ENCODE data around the gene RHBDL1.

Gene RHBDL1

DNA sequence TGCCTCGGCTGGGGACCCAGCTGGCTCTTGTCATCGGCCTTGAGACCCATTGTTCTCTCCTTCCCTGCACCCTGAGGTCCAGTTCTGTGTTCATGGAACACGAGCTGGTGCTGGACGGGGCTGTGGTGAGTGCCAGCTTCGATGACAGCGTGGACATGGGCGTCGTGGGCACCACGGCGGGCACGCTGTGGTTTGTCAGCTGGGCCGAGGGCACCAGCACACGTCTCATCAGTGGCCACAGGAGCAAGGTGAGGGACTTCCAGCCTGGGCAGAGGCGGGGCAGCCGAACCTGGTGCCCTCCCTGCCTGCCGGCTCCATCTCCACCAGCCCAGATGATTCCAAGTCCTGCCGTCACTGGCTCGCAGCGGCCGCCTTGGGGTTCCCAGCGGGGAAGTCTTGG lies 12.9 kb upstream of the RHBDL1 start:
- TF ChIP-seq, protein P1, sequence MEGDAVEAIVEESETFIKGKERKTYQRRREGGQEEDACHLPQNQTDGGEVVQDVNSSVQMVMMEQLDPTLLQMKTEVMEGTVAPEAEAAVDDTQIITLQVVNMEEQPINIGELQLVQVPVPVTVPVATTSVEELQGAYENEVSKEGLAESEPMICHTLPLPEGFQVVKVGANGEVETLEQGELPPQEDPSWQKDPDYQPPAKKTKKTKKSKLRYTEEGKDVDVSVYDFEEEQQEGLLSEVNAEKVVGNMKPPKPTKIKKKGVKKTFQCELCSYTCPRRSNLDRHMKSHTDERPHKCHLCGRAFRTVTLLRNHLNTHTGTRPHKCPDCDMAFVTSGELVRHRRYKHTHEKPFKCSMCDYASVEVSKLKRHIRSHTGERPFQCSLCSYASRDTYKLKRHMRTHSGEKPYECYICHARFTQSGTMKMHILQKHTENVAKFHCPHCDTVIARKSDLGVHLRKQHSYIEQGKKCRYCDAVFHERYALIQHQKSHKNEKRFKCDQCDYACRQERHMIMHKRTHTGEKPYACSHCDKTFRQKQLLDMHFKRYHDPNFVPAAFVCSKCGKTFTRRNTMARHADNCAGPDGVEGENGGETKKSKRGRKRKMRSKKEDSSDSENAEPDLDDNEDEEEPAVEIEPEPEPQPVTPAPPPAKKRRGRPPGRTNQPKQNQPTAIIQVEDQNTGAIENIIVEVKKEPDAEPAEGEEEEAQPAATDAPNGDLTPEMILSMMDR (IDR thresholded peaks at IDR 0.05; ENCODE audit: low read depth, low read length), result no peak
- no peak overlapping the region for H3K4me3 ChIP-seq (replicated peaks in 1 of 2; ENCODE audit: low read depth in 2 of 2, low read length in 2 of 2)
- no peak for DNase-seq (ENCODE audit: low read depth in 2 of 2)

DNA sequence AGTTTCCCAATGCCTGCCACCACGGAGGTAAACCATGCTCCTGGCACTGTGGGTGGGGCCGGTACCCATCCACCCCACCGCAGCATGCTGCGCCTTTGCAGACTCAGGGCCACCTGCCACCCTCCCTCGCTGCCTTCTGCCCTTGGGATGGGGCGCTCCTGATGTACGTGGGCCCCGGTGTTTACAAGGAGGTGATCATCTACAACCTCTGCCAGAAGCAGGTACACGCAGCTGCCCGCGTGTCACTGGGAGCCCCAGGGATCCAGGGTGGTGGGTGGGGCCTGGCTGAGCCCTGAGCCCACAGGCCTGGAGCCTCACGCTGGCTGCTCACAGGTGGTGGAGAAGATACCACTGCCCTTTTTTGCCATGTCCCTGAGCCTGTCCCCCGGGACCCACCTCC lies 8.9 kb upstream of the RHBDL1 start:
- no peak for DNase-seq (ENCODE audit: low read depth in 2 of 2)
- TF ChIP-seq, protein P1 (IDR thresholded peaks at IDR 0.05; ENCODE audit: low read depth, low read length), result no peak
- no peak overlapping the region for H3K4me3 ChIP-seq (replicated peaks in 1 of 2; ENCODE audit: low read depth in 2 of 2, low read length in 2 of 2)

DNA sequence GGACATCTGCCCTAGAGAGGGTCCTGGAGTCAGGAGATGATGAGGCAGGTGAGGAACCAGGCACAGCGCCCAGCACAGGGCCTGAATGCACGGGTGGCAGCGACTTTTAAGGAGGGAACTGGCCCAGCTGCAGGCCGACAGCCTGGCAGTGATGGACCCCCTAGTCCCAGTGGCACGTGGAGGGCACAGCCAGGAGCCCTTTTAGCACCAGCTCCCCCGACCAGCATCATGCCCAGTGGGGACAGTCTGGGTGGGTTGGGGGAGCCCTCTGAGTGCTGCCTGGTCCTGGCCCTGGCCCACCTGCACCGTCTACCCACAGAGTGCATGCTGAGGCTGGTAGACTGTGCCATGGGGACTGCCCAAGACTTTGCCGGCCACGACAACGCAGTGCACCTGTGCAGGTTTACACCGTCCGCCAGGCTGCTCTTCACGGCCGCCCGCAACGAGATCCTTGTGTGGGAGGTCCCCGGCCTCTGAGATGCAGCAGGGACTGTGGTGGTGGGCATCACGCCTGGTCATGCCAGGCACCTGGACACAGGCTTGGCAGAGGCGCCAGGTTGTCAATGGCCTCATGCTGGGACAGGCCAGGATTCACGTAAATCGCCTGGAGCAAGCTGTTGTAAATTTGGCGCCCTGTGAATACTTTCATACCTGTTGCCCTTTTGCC lies 8.2 kb upstream of the RHBDL1 start:
- TF ChIP-seq, protein P1 (IDR thresholded peaks at IDR 0.05; ENCODE audit: low read depth, low read length), result no peak
- no peak for DNase-seq (ENCODE audit: low read depth in 2 of 2)
- H3K4me3 ChIP-seq (replicated peaks in 1 of 2; ENCODE audit: low read depth in 2 of 2, low read length in 2 of 2), result no peak overlapping the region

DNA sequence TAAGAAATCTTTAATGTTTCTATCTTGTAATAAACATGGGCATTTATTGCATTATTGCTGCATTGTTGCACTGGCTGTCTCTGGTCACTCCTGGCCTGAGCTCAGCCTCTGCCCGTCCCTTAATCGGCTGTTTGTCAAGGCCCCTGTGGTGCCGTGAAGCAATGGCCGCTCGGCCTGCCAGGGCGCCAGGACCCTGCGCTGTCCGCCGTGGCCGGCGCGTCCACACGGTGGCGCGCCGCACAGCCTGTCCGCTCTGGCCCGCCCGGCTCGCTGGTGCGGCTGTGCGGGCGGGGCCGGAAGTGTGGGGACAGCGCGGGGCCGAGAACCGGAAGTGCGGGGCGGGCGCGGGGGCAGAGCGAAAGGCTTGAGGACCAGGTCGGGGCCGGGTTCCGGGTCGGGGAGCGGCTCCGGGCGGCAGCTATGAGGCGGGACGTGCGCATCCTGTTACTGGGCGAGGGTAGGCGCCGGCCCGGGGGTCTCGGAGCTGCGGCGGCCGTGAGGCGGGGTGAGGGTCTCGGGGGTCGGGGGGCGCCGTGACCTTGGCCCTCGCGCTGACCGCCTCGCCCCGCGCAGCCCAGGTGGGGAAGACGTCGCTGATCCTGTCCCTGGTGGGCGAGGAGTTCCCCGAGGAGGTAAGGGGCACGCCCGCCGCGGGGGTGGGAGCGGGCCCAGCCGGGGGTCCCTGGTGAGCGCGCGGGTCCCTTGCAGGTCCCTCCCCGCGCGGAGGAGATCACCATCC lies 7.5 kb upstream of the RHBDL1 start, which contains the start of gene RHOT2:
Gene RHOT2, plus strand, starts transcription at position 353 of the 739 bp plus-strand sequence. Its CDS starts 68 bp downstream, at position 421.
- H3K4me3 ChIP-seq (replicated peaks in 1 of 2; ENCODE audit: low read depth in 2 of 2, low read length in 2 of 2), result peak within 1 kb of the TSS; percentile 78 to 93
- TF ChIP-seq, protein P1 (IDR thresholded peaks at IDR 0.05; ENCODE audit: low read depth, low read length), result peak; percentile 40
- peak; percentile 90 to 94 for DNase-seq (ENCODE audit: low read depth in 2 of 2)

DNA sequence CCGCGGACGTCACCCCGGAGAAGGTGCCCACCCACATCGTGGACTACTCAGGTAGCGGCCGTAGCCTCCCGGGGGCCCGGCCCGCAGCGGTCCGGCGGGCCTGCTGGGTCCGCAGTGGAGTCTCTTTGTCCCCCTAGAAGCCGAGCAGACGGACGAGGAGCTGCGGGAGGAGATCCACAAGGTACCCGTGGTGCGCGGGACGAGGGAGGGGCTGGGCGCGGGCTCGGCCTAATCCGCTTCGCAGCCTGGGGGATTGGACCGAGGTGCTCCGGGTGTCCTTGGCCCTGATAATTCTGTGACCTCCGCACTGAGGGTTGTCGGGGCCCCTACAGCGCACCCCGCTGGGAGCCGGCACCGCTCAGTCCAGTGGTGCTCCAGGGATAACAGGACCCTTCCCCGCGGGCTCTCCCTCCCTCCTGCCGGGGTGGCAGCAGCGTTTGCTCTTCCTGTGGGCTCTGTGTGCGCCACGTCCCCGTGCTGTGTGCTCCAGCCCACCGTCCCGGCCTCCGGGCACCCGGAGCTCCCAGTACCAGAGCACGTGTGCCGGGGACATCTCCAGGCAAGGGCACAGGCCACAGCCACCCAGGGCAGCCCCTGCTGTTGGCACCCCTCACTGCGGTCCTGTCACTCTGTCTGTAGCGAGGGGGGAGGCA lies 6.8 kb upstream of the RHBDL1 start:
- peak overlapping the region; percentile 78 to 93 for H3K4me3 ChIP-seq (replicated peaks in 1 of 2; ENCODE audit: low read depth in 2 of 2, low read length in 2 of 2)
- peak; percentile 12 to 15 for DNase-seq (ENCODE audit: low read depth in 2 of 2)
- TF ChIP-seq, protein P1 (IDR thresholded peaks at IDR 0.05; ENCODE audit: low read depth, low read length), result no peak

DNA sequence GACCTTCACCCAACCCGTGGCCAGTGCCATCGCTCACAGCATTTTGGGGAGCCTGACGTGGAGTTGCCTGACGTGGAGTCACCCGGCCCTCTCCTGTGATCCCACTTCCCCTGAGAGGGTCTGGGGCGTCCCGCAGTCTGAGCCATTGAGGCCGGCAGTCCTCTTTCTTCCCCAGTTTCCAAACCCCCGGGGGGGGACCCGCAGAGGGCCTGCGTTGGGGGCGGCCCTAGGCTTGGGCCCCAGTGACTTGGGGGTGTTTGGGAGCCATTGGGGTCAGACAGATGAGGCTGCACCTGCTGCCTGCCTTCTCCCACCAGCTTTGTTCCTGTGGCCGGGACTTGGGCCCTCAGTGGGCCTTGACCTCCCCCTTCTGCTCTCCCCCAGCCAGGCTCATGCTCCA lies 5.8 kb upstream of the RHBDL1 start:
- peak overlapping the region in 1 of 2 donors; percentile 3 for H3K4me3 ChIP-seq (replicated peaks in 1 of 2; ENCODE audit: low read depth in 2 of 2, low read length in 2 of 2)
- no peak for DNase-seq (ENCODE audit: low read depth in 2 of 2)
- TF ChIP-seq, protein P1 (IDR thresholded peaks at IDR 0.05; ENCODE audit: low read depth, low read length), result no peak
